Measurements from ENCODE around the gene ZNF230. TPM values are rescaled to one million over a fixed set of nuclear protein-coding genes. Genes with fewer than 3 reads are reported as not detected.

Gene ZNF230
- total and polyA plus RNA-seq, 9 of the 15 experiments (the other 6 are each of a cell fraction or from before 2014, with no cell fraction given): 1.3 to 4.0 (median 2.2) TPM

- TF ChIP-seq, protein P1, sequence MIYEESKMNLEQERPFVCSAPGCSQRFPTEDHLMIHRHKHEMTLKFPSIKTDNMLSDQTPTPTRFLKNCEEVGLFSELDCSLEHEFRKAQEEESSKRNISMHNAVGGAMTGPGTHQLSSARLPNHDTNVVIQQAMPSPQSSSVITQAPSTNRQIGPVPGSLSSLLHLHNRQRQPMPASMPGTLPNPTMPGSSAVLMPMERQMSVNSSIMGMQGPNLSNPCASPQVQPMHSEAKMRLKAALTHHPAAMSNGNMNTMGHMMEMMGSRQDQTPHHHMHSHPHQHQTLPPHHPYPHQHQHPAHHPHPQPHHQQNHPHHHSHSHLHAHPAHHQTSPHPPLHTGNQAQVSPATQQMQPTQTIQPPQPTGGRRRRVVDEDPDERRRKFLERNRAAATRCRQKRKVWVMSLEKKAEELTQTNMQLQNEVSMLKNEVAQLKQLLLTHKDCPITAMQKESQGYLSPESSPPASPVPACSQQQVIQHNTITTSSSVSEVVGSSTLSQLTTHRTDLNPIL (CRISPR knock-in tag; IDR thresholded peaks at IDR 0.05): no peak
- 0 out of 2 replicates have a peak, but pooled peaks have one; percentile 45 for TF ChIP-seq CBX1 (IDR thresholded peaks at IDR 0.05; ENCODE audit: low read depth)
- TF ChIP-seq ZNF75A (CRISPR knock-in tag; IDR thresholded peaks at IDR 0.05): peak; percentile 98
- TF ChIP-seq, protein P2, sequence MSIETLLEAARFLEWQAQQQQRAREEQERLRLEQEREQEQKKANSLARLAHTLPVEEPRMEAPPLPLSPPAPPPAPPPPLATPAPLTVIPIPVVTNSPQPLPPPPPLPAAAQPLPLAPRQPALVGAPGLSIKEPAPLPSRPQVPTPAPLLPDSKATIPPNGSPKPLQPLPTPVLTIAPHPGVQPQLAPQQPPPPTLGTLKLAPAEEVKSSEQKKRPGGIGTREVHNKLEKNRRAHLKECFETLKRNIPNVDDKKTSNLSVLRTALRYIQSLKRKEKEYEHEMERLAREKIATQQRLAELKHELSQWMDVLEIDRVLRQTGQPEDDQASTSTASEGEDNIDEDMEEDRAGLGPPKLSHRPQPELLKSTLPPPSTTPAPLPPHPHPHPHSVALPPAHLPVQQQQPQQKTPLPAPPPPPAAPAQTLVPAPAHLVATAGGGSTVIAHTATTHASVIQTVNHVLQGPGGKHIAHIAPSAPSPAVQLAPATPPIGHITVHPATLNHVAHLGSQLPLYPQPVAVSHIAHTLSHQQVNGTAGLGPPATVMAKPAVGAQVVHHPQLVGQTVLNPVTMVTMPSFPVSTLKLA (conservative IDR thresholded peaks at IDR 0.05): no peak
- TF ChIP-seq XRCC3 (IDR thresholded peaks at IDR 0.05): 0 out of 2 replicates have a peak, but pooled peaks have one; percentile 45
- no peak for TF ChIP-seq BRF1 (IDR thresholded peaks at IDR 0.05; ENCODE audit: borderline replicate concordance, extremely low read depth, insufficient read length)
- no peak for TF ChIP-seq ZNF121 (CRISPR knock-in tag; conservative IDR thresholded peaks at IDR 0.05)
- no peak for TF ChIP-seq GATA2 (CRISPR knock-in tag; IDR thresholded peaks at IDR 0.05)
- TF ChIP-seq, protein P3, sequence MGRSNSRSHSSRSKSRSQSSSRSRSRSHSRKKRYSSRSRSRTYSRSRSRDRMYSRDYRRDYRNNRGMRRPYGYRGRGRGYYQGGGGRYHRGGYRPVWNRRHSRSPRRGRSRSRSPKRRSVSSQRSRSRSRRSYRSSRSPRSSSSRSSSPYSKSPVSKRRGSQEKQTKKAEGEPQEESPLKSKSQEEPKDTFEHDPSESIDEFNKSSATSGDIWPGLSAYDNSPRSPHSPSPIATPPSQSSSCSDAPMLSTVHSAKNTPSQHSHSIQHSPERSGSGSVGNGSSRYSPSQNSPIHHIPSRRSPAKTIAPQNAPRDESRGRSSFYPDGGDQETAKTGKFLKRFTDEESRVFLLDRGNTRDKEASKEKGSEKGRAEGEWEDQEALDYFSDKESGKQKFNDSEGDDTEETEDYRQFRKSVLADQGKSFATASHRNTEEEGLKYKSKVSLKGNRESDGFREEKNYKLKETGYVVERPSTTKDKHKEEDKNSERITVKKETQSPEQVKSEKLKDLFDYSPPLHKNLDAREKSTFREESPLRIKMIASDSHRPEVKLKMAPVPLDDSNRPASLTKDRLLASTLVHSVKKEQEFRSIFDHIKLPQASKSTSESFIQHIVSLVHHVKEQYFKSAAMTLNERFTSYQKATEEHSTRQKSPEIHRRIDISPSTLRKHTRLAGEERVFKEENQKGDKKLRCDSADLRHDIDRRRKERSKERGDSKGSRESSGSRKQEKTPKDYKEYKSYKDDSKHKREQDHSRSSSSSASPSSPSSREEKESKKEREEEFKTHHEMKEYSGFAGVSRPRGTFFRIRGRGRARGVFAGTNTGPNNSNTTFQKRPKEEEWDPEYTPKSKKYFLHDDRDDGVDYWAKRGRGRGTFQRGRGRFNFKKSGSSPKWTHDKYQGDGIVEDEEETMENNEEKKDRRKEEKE (IDR thresholded peaks at IDR 0.05; ENCODE audit: borderline replicate concordance in 1 of 2, control insufficient read depth in 1 of 2, low read depth in 2 of 2, low read length in 1 of 2): no peak
- TF ChIP-seq KLF1 (tag; IDR thresholded peaks at IDR 0.05): no peak
- TF ChIP-seq, protein P4, sequence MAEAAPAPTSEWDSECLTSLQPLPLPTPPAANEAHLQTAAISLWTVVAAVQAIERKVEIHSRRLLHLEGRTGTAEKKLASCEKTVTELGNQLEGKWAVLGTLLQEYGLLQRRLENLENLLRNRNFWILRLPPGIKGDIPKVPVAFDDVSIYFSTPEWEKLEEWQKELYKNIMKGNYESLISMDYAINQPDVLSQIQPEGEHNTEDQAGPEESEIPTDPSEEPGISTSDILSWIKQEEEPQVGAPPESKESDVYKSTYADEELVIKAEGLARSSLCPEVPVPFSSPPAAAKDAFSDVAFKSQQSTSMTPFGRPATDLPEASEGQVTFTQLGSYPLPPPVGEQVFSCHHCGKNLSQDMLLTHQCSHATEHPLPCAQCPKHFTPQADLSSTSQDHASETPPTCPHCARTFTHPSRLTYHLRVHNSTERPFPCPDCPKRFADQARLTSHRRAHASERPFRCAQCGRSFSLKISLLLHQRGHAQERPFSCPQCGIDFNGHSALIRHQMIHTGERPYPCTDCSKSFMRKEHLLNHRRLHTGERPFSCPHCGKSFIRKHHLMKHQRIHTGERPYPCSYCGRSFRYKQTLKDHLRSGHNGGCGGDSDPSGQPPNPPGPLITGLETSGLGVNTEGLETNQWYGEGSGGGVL (CRISPR knock-in tag; IDR thresholded peaks at IDR 0.05): no peak
- no peak for TF ChIP-seq SRSF7 (optimal IDR thresholded peaks at IDR 0.05; ENCODE audit: low read depth, low read length)
- TF ChIP-seq, protein P5, sequence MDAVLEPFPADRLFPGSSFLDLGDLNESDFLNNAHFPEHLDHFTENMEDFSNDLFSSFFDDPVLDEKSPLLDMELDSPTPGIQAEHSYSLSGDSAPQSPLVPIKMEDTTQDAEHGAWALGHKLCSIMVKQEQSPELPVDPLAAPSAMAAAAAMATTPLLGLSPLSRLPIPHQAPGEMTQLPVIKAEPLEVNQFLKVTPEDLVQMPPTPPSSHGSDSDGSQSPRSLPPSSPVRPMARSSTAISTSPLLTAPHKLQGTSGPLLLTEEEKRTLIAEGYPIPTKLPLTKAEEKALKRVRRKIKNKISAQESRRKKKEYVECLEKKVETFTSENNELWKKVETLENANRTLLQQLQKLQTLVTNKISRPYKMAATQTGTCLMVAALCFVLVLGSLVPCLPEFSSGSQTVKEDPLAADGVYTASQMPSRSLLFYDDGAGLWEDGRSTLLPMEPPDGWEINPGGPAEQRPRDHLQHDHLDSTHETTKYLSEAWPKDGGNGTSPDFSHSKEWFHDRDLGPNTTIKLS (IDR thresholded peaks at IDR 0.05; ENCODE audit: borderline replicate concordance, low read depth): no peak
- 0 out of 2 replicates have a peak, but pooled peaks have one; percentile 30 for TF ChIP-seq ZEB2 (IDR thresholded peaks at IDR 0.05)
- TF ChIP-seq RCOR1 (IDR thresholded peaks at IDR 0.05; ENCODE audit: borderline replicate concordance in 1 of 2, low read depth in 2 of 2, low read length in 2 of 2): no peak
- TF ChIP-seq LCOR (CRISPR knock-in tag; IDR thresholded peaks at IDR 0.05): no peak
- no peak for TF ChIP-seq HEY1 (CRISPR knock-in tag; IDR thresholded peaks at IDR 0.05; ENCODE audit: borderline replicate concordance)
- TF ChIP-seq NFRKB (IDR thresholded peaks at IDR 0.05; ENCODE audit: low read depth): peak; percentile 62; the same call in 1 of the 2 replicates
- peak; percentile 34; the same call in 1 of the 2 replicates for TF ChIP-seq SOX6 (IDR thresholded peaks at IDR 0.05)
These were observed 29.3 kb downstream of the ZNF230 start (continued) for GRCh38 chr19:44032001-44032610.

Measured in K562 (cell line).